Natural killer cell (primary cell): Measurements from ENCODE around the gene CRKL. TPM values are rescaled to one million over a fixed set of nuclear protein-coding genes. Genes with fewer than 3 reads are reported as not detected.
A peak's percentile ranks its signal among the peaks of the same experiment; 100 is the strongest.

Experiments used
- ATAC-seq, 3 donors: fragments of 150-1000 bp in 2 of 3; fragments of 200-7000 bp in 1 of 3; cut with Tn5 transposase; 1 replicate in 1 of 3; 2 replicates in 2 of 3; pipeline ENCODE4 v1.10.0; 2021; ENCODE audit warnings: mild to moderate bottlenecking in 2 of 3, moderate library complexity in 2 of 3
- DNase-seq, 2 donors: peaks; one replicate each; pipeline versions ENCODE4 v3.0.0 to v3.0.0-alpha.2; 2013 to 2021; ENCODE audit warnings: mixed read lengths in 1 of 2
- H3K27ac ChIP-seq: one replicate; pipeline ENCODE4 v1.5.1; 2013; ENCODE audit warnings: mild to moderate bottlenecking, low read length
- H3K27me3 ChIP-seq: one replicate; pipeline ENCODE4 v1.6.1; 2013; ENCODE audit warnings: low read length; ENCODE audit not compliant: control insufficient read depth, insufficient read depth
- H3K36me3 ChIP-seq: one replicate; pipeline ENCODE4 v1.6.1; 2013; ENCODE audit warnings: low read length; ENCODE audit not compliant: control insufficient read depth, insufficient read depth
- H3K4me1 ChIP-seq: one replicate; pipeline ENCODE4 v1.6.1; 2013; ENCODE audit warnings: low read length; ENCODE audit not compliant: control insufficient read depth, insufficient read depth
- H3K4me3 ChIP-seq: one replicate; pipeline ENCODE4 v1.5.1; 2013; ENCODE audit warnings: low read length
- H3K9me3 ChIP-seq: one replicate; pipeline ENCODE4 v1.6.1; 2013; ENCODE audit warnings: low read length; ENCODE audit not compliant: control insufficient read depth, insufficient read depth
- H3K27ac Mint-ChIP-seq, 2 donors: one replicate each; pipeline ENCODE4 v1.8.0; 2022; ENCODE audit warnings: mild to moderate bottlenecking in 2 of 2, mixed read lengths in 2 of 2, moderate library complexity in 1 of 2
- H3K27me3 Mint-ChIP-seq, 2 donors: one replicate each; pipeline ENCODE4 v1.8.0; 2022; ENCODE audit warnings: low read depth in 2 of 2, mixed read lengths in 2 of 2
- H3K36me3 Mint-ChIP-seq: one replicate; pipeline ENCODE4 v1.8.0; 2022; ENCODE audit warnings: mixed read lengths
- H3K4me1 Mint-ChIP-seq, 2 donors: one replicate each; pipeline ENCODE4 v1.8.0; 2022; ENCODE audit warnings: mixed read lengths in 2 of 2
- H3K4me3 Mint-ChIP-seq: one replicate; pipeline ENCODE4 v1.8.0; 2022; ENCODE audit warnings: mild to moderate bottlenecking, moderate library complexity, mixed read lengths
- H3K9me3 Mint-ChIP-seq, 2 donors: one replicate each; pipeline ENCODE4 v1.8.0; 2022; ENCODE audit warnings: mixed read lengths in 2 of 2
- CTCF ChIP-seq: fragments of 200-600 bp; IDR thresholded peaks from one replicate; pipeline ENCODE4 v1.8.0; 2022; ENCODE audit warnings: antibody characterized with exemption
- WGBS: methylation state at CpG from one replicate; pipeline ENCODE4 v1.1.7; 2013; ENCODE audit warnings: missing lambda C conversion rate; ENCODE audit not compliant: insufficient coverage; 5-methylcytosine and 5-hydroxymethylcytosine counted together
- intact Hi-C: fragments of 100-400 bp; cut with micrococcal nuclease; formaldehyde crosslinking; loops from one replicate; pipeline ENCODE4 v1.14.2; 2022
- total RNA-seq, 4 donors: library from RNA; stranded (reverse); fragments of 120-200 nt in 1 of 4; gene quantifications; one replicate each; pipeline versions ENCODE4 v1.2.3 to v1.2.4, GENCODE V29; 2013 to 2022

The CRKL gene
- total RNA-seq, 3 donors from 2014 or later (not counting 1 experiment from before 2014, with no cell fraction given): 50.7 to 71.2 (median 67.4) TPM

GRCh38 chr22:20885017-20885556 is 32.1 kb upstream of the CRKL start:
- intact Hi-C loops: no loop called here
- H3K36me3 Mint-ChIP-seq: peaks cover 50% of the 10 kb centered on the region
- no peak for TF ChIP-seq CTCF
- H3K27ac ChIP-seq: no peak overlapping the region
- no peaks in the 10 kb centered on the region for H3K9me3 Mint-ChIP-seq
- DNase-seq (no peak), ATAC-seq (peak in 2 of 3 donors; percentile 17 to 22)
- H3K4me1 Mint-ChIP-seq: peaks cover 9% of the 10 kb centered on the region in 2 donors
- H3K27me3 ChIP-seq: no peaks in the 10 kb centered on the region
- H3K4me1 ChIP-seq: peaks cover 10% of the 10 kb centered on the region
- peak overlapping the region; percentile 66 to 86 for H3K27ac Mint-ChIP-seq
- H3K27me3 Mint-ChIP-seq: no peaks in the 10 kb centered on the region
- no peaks in the 10 kb centered on the region for H3K9me3 ChIP-seq
- H3K4me3 ChIP-seq: no peak overlapping the region
- H3K36me3 ChIP-seq: peaks cover 68% of the 10 kb centered on the region
- no peak overlapping the region for H3K4me3 Mint-ChIP-seq
- WGBS: 85% methylated on average over 7 of the region's 8 CpGs

GRCh38 chr22:20885557-20886323 is 31.5 kb upstream of the CRKL start:
- peak; percentile 64 for TF ChIP-seq CTCF
- H3K27ac Mint-ChIP-seq: peak overlapping the region; percentile 66 to 86
- Histone ChIP-seq H3K9me3 (no peaks in the 10 kb centered on the region), H3K27me3 (no peaks in the 10 kb centered on the region), H3K36me3 (peaks cover 67% of the 10 kb centered on the region), H3K27ac (peak overlapping the region; percentile 38), H3K4me1 (peaks cover 10% of the 10 kb centered on the region), H3K4me3 (no peak overlapping the region)
- no peaks in the 10 kb centered on the region for H3K9me3 Mint-ChIP-seq
- peak; percentile 94 to 99 (median 98) for ATAC-seq
- H3K27me3 Mint-ChIP-seq: no peaks in the 10 kb centered on the region
- H3K36me3 Mint-ChIP-seq: peaks cover 51% of the 10 kb centered on the region
- peak; percentile 53 to 56 for DNase-seq
- intact Hi-C loops: no loop called here
- H3K4me1 Mint-ChIP-seq: peaks cover 9% of the 10 kb centered on the region in 2 donors
- 38% methylated on average over 10 of the region's 10 CpGs for WGBS
- no peak overlapping the region for H3K4me3 Mint-ChIP-seq

GRCh38 chr22:20887375-20887774 is 29.8 kb upstream of the CRKL start:
- TF ChIP-seq CTCF: no peak
- Mint-ChIP-seq H3K36me3 (peaks cover 44% of the 10 kb centered on the region), H3K4me1 (peaks cover 9% of the 10 kb centered on the region in 2 donors), H3K4me3 (no peak overlapping the region), H3K27me3 (no peaks in the 10 kb centered on the region), H3K9me3 (no peaks in the 10 kb centered on the region), H3K27ac (no peak overlapping the region)
- Histone ChIP-seq H3K27ac (no peak overlapping the region), H3K9me3 (no peaks in the 10 kb centered on the region), H3K27me3 (no peaks in the 10 kb centered on the region), H3K4me3 (no peak overlapping the region), H3K4me1 (peaks cover 10% of the 10 kb centered on the region), H3K36me3 (peaks cover 55% of the 10 kb centered on the region)
- no peak for DNase-seq
- 86% methylated on average over 5 of the region's 5 CpGs for WGBS
- ATAC-seq: no peak
- intact Hi-C loops: no loop called here
